NCI-H2029 treated with DMSO at 0.1 percent for 48 hours (cell line): ENCODE measurements around the gene NKAIN2.

Experiments used
- DNase-seq: peaks from one replicate; lab custom pipeline; 2025; lab: John Stamatoyannopoulos, UW

NKAIN2 gene

GRCh38 chr6:124590001-124590400, 786.3 kb downstream of the NKAIN2 start:
- DNase-seq = no peak

- DNase-seq = no peak
Observed at GRCh38 chr6:124599656-124600055, 796.0 kb downstream of the NKAIN2 start.

- DNase-seq = no peak
Observed at GRCh38 chr6:124604719-124605118, 801.1 kb downstream of the NKAIN2 start.

- DNase-seq = no peak
Observed at GRCh38 chr6:124607119-124607627, 803.5 kb downstream of the NKAIN2 start.

- DNase-seq = no peak
Observed at GRCh38 chr6:124613031-124613430, 809.4 kb downstream of the NKAIN2 start.

GRCh38 chr6:124622351-124622750, 818.7 kb downstream of the NKAIN2 start:
- DNase-seq = no peak

GRCh38 chr6:124633655-124634054, 830.0 kb downstream of the NKAIN2 start:
- DNase-seq = no peak

GRCh38 chr6:124640432-124640831, 836.8 kb downstream of the NKAIN2 start:
- no peak for DNase-seq

- DNase-seq = no peak
Observed at GRCh38 chr6:124655866-124656265, 852.2 kb downstream of the NKAIN2 start.

GRCh38 chr6:124658053-124658452, 854.4 kb downstream of the NKAIN2 start:
- no peak for DNase-seq

- DNase-seq = no peak
Observed at GRCh38 chr6:124659427-124659826, 855.8 kb downstream of the NKAIN2 start.

GRCh38 chr6:124660185-124660584, 856.5 kb downstream of the NKAIN2 start:
- no peak for DNase-seq

- DNase-seq = no peak
Observed at GRCh38 chr6:124661097-124661661, 857.5 kb downstream of the NKAIN2 start.

GRCh38 chr6:124668028-124668427, 864.4 kb downstream of the NKAIN2 start:
- DNase-seq = no peak

- no peak for DNase-seq
Observed at GRCh38 chr6:124669713-124670480, 866.2 kb downstream of the NKAIN2 start.

- no peak for DNase-seq
Observed at GRCh38 chr6:124670801-124671200, 867.1 kb downstream of the NKAIN2 start.

GRCh38 chr6:124671324-124671723, 867.7 kb downstream of the NKAIN2 start:
- DNase-seq = no peak

GRCh38 chr6:124674042-124674441, 870.4 kb downstream of the NKAIN2 start:
- no peak for DNase-seq

- DNase-seq = no peak
Observed at GRCh38 chr6:124676033-124676432, 872.4 kb downstream of the NKAIN2 start.

GRCh38 chr6:124677874-124678273, 874.2 kb downstream of the NKAIN2 start:
- no peak for DNase-seq

- DNase-seq = no peak
Observed at GRCh38 chr6:124679387-124679786, 875.7 kb downstream of the NKAIN2 start.

GRCh38 chr6:124682751-124683150, 879.1 kb downstream of the NKAIN2 start:
- no peak for DNase-seq

GRCh38 chr6:124683507-124683906, 879.8 kb downstream of the NKAIN2 start:
- no peak for DNase-seq

GRCh38 chr6:124684621-124685020, 881.0 kb downstream of the NKAIN2 start:
- no peak for DNase-seq
